Measurements from ENCODE around the gene VWA5A.

Gene VWA5A

GRCh38 chr11:124079631-124080326 lies 35.5 kb upstream of the VWA5A start:
- no peak for TF ChIP-seq CTCF (conservative IDR thresholded peaks at IDR 0.05; ENCODE audit: control insufficient read depth, insufficient read depth, low read depth, low read length)
- DNase-seq (ENCODE audit: low read depth), result no peak
- H3K4me3 ChIP-seq (ENCODE audit: control insufficient read depth, low read depth, low read length), result no peak overlapping the region

GRCh38 chr11:124080327-124081001 lies 34.8 kb upstream of the VWA5A start:
- no peak overlapping the region for H3K4me3 ChIP-seq (ENCODE audit: control insufficient read depth, low read depth, low read length)
- TF ChIP-seq CTCF (conservative IDR thresholded peaks at IDR 0.05; ENCODE audit: control insufficient read depth, insufficient read depth, low read depth, low read length), result no peak

GRCh38 chr11:124081483-124081882 lies 33.8 kb upstream of the VWA5A start:
- no peak for TF ChIP-seq CTCF (conservative IDR thresholded peaks at IDR 0.05; ENCODE audit: control insufficient read depth, insufficient read depth, low read depth, low read length)
- no peak for DNase-seq (ENCODE audit: low read depth)
- H3K4me3 ChIP-seq (ENCODE audit: control insufficient read depth, low read depth, low read length), result no peak overlapping the region

More at GRCh38 chr11:124080327-124081001, 34.8 kb upstream of the VWA5A start:
- no peak for DNase-seq (ENCODE audit: low read depth)

GRCh38 chr11:124082371-124082770 lies 32.9 kb upstream of the VWA5A start:
- no peak overlapping the region for H3K4me3 ChIP-seq (ENCODE audit: control insufficient read depth, low read depth, low read length)
- TF ChIP-seq CTCF (conservative IDR thresholded peaks at IDR 0.05; ENCODE audit: control insufficient read depth, insufficient read depth, low read depth, low read length), result no peak
- no peak for DNase-seq (ENCODE audit: low read depth)

GRCh38 chr11:124085583-124085982 lies 29.7 kb upstream of the VWA5A start:
- no peak for TF ChIP-seq CTCF (conservative IDR thresholded peaks at IDR 0.05; ENCODE audit: control insufficient read depth, insufficient read depth, low read depth, low read length)
- no peak overlapping the region for H3K4me3 ChIP-seq (ENCODE audit: control insufficient read depth, low read depth, low read length)
- no peak for DNase-seq (ENCODE audit: low read depth)

- no peak overlapping the region for H3K4me3 ChIP-seq (ENCODE audit: control insufficient read depth, low read depth, low read length)
- no peak for DNase-seq (ENCODE audit: low read depth)
- no peak for TF ChIP-seq CTCF (conservative IDR thresholded peaks at IDR 0.05; ENCODE audit: control insufficient read depth, insufficient read depth, low read depth, low read length)
These were observed 29.0 kb upstream of the VWA5A start for GRCh38 chr11:124085997-124086846.

All from fibroblast of mammary gland (primary cell).